HCT116 (cell line): ENCODE results near the gene MORN1.

Experiments used
- CTCF ChIP-seq, 3 experiments: fragments of 200-600 bp in 1 of 3; sonication (generic) in 1 of 3; IDR thresholded peaks in 2 of 3; conservative IDR thresholded peaks in 1 of 3; 2 replicates each; pipeline ENCODE4 v1.5.1; 2012 to 2017; ENCODE audit warnings: low read depth in 2 of 3, low read length in 2 of 3, antibody characterized with exemption in 1 of 3, borderline replicate concordance in 1 of 3, control low read depth in 1 of 3, mild to moderate bottlenecking in 1 of 3, mixed read lengths in 1 of 3, mixed run types in 1 of 3, moderate library complexity in 1 of 3; ENCODE audit not compliant: insufficient read depth in 1 of 3
- EZH2 ChIP-seq: fragments of 200-600 bp; sonication (generic); IDR thresholded peaks from 2 replicates; pipeline ENCODE4 v1.6.1; 2017; ENCODE audit warnings: antibody characterized with exemption, mixed run types
- POLR2AphosphoS5 ChIP-seq: IDR thresholded peaks from 2 replicates; pipeline ENCODE4 v1.6.1; 2011; ENCODE audit warnings: mild to moderate bottlenecking, low read depth, low read length, moderate library complexity
- RAD21 ChIP-seq: IDR thresholded peaks from 2 replicates; pipeline ENCODE4 v1.6.1; 2012; ENCODE audit warnings: low read depth, mild to moderate bottlenecking
- SIN3A ChIP-seq: IDR thresholded peaks from 2 replicates; pipeline ENCODE4 v1.6.1; 2012; ENCODE audit warnings: low read depth
- SP1 ChIP-seq: IDR thresholded peaks from 2 replicates; pipeline ENCODE4 v1.6.1; 2012; ENCODE audit warnings: low read depth
- YY1 ChIP-seq: IDR thresholded peaks from 2 replicates; pipeline ENCODE4 v1.6.1; 2011; ENCODE audit warnings: low read length, low read depth, moderate library complexity, mild to moderate bottlenecking; ENCODE audit not compliant: insufficient replicate concordance; ENCODE audit errors: extremely low read depth
- ZFX ChIP-seq: fragments of 450-650 bp; IDR thresholded peaks from 2 replicates; pipeline ENCODE4 v1.6.1; 2017

DNA sequence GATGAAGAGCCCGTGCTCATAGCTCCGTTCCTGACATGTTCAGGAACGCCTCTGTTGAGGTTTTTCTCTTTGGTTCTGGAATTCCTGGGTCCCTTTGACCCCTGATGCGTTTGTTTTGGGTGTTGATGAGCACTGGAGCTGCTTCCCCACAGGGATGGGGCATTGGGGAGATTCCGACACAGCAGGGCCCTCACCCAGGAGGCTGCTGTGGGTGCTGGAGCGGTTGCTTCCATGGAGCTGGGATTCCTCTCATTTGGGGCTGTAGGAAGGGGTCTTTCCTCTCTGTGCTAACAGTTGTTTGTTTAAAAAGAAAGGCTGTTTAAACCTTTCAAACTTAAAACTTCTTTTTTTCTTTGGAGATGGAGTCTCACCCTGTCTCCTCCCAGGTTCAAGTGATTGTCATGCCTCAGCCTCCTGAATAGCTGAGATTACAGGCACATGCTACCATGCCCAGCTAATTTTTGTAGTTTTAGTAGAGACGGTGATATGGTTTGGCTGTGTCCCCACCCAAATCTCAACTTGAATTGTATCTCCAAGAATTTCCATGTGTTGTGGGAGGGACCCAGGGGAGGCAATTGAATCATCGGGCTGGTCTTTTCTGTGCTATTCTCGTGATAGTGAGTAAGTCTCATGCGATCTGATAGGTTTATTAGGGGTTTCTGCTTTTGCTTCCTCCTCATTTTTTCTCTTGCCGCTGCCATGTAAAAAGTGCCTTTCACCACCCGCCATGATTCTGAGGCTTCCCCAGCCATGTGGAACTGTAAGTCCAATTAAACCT is 114.4 kb downstream of the MORN1 start:
- TF ChIP-seq CTCF (IDR thresholded peaks at IDR 0.05 in 2 of 3, conservative IDR thresholded peaks at IDR 0.05 in 1 of 3; ENCODE audit: borderline replicate concordance in 1 of 3, insufficient read depth in 1 of 3, low read depth in 2 of 3, low read length in 2 of 3), result no peak
- no peak for TF ChIP-seq SIN3A
- no peak for TF ChIP-seq RAD21
- no peak for TF ChIP-seq POLR2AphosphoS5
- TF ChIP-seq SP1, result no peak
- TF ChIP-seq YY1, result no peak
- TF ChIP-seq EZH2, result no peak
- no peak for TF ChIP-seq ZFX
